GM21723 (cell line): Measurements from ENCODE around the gene PCDH9.

ENCODE experiments used
- ATAC-seq: cut with Tn5 transposase; IDR thresholded peaks from one replicate; pipeline ENCODE4 v1.9.1; 2021; ENCODE audit warnings: mild to moderate bottlenecking, moderate library complexity; ENCODE audit not compliant: unreplicated experiment

The PCDH9 gene

DNA sequence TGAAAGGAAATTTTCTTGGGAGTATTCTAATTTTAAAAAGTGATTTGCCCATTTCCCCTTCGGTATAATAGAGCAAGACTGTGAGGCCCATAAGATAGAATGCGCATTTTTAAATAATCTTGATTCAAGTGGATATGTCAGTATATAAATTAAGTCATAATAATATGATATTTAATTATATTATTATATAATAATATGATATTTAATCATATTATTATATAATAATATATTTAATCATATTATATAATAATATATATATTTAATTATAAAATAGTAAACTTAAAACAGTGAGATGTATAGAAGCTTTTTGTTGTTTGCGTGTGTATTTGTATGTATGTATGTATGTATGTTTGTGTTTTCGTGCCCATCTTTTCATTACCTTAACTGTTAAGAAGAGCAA, 682.5 kb downstream of the PCDH9 start:
- no peak for ATAC-seq

DNA sequence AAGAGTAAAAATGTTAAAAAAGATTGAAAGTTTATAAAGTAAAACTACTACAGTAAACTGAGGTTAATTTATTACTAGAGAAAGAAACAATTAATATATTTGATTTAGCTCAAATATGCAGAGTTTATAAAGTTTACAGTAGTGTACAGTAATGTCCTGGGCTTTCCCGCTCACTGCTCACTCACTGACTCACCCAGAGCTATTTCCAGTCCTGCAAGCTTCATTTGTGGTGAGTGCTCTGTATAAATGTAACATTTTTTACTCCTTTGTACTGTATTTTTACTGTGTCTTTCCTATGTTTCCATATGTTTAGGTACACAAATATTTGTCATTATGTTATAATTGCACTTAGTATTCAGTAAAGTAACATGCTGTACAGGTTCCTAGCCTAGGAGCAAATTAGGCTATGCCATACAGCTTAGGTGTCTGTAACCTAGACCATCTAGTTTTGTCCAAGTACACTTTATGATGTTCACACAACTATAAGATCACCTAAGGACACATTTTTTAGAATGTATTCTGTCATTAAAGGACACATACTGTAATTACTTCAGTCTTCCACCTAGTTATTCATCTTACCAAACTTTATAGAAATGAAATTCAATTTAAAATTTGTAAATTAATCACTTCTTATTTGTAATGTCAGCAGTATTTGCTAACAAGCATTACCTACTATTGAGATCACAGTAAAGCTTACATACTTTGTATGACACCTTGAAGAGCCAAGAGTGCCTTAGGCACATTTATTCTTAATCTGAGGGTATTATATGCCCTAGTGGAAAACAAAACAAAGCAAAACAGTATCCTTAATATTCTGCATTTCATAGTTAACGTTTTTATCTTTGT, 683.4 kb downstream of the PCDH9 start:
- ATAC-seq, result no peak

DNA sequence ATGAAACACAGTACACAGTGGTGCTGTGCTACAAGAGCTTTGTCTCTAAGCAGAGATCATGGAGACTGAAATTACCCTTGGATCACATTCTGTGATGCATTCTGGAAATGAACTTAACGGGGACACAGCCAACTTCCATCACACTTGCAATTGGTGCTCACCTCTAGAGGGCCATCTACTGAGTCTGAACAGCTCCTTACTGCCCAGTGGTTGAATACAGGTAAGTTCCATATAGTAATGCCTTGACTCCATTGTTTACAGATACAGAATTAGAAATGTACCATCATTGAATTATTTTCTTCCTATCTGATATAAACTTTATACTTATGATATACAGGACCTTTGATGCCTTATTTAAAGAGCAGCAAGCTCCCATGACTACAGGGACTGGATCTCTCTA, 686.4 kb downstream of the PCDH9 start:
- ATAC-seq, result no peak

GRCh38 chr13:66537417-66537816, 692.7 kb downstream of the PCDH9 start:
- ATAC-seq, result no peak

GRCh38 chr13:66536746-66537145, 693.4 kb downstream of the PCDH9 start:
- no peak for ATAC-seq

DNA sequence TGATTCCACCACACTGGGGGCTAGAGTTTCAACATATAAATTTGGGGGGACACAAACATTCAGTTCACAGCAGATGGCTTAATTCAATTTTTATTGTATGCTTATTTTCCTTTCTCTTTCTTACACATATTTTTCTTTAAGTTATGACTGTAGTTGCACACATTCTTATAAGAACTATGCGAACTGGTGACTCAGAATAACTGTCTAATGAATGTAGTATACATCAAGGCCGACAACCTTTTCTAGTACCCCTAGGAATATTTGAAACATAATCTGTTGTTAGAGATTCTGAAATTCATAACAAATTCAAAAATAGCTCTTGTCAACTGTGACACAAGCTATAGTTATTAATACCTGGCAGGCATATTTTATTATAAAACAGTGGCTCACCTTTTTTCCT, 695.6 kb downstream of the PCDH9 start:
- ATAC-seq, result no peak

DNA sequence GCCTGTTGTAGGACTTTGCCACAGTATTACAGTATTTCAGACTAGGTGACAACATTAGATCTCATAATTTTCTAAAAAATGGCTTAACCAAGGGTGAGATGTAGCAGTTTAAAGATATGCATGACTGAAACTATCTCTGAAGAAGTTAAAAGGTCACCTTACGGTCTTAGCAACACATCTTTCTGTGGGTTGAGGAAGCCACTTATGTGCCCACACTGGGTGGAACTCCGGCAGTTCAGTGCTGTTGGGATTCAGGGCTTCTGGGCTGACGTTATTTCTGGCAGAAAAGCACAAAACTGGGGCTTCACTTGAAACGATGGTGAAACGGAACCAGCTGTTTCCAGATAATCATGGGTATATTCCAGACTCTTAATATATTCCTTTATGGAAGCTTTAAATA, 697.3 kb downstream of the PCDH9 start:
- no peak for ATAC-seq

- no peak for ATAC-seq
These were observed 698.0 kb downstream of the PCDH9 start for GRCh38 chr13:66532146-66532545.

DNA sequence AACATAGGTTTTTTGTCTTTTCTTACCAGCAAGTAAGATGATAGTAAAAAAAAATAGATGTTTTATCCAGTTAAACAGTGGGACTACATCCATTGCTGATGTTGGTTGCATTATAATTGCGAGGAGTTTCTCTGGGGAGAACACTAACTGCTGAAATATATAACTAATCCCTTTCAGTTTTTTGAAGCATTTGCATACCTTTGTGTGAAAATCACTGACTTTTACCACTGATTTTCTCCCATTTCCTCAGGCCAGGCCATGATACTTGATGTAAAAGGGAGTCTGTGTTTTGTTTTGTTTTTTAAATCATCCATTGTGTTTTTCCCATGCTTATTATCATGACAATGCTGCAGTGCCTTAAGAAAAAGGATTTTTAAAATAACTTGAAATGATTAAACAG, 699.5 kb downstream of the PCDH9 start:
- no peak for ATAC-seq

- no peak for ATAC-seq
These were observed 700.0 kb downstream of the PCDH9 start for GRCh38 chr13:66530158-66530557.

- no peak for ATAC-seq
These were observed 701.1 kb downstream of the PCDH9 start for GRCh38 chr13:66528944-66529576.

GRCh38 chr13:66528180-66528579, 702.0 kb downstream of the PCDH9 start:
- ATAC-seq, result no peak

DNA sequence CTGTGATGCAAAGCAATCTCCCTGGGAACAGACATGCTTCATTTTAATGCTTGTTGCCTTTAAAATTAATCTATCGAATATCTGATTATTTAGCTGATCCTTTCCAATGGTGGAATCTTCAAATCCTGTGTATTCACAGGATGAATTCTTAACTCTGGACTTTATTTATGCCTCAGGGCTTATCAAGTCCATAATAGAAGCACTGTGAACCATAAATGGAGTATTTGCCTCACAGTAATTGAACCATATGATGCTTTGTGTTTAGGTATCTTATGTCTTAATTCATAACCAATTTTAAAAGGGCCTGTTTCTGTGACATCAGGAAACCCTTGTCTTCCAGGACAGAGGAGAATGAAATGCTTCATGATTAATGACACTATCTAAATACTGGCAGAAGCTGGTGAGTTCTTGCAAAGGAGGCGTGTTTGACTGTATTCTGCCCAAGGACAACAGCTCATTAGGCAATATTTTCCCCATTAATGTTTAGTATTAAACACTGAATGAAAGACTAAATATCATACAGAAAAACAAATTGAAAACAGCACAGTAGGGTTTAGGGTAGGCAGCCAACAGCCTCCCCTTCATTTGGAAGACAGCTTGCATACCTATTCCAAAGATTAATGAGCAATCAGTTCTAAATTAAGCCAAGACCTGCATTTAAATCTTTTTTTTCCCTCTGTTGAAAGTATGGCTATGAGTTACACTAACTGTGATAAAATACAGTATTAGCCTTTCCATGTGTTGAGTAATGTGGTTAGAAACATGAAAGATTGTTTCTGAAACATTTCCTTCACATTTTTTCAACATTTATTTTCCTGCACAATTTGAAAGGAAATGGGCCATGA, 709.4 kb downstream of the PCDH9 start:
- ATAC-seq, result no peak

DNA sequence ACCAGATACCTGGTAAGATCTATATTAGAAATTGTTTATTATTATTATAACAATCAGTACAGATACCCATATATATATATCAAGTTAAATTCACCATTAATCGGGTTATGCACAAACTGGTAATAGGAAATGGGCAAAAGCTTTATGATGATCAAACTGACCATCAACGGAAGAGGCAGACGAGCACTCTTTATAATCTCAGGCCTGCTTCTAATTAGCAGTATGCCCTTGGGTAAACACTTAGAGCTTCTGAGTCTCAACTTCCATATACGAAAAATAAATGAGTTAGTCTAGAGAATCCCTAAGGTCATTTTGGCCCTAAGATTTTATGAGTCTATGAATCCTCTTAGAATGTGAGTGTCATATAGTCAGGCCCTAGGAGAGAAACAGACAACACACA, 710.9 kb downstream of the PCDH9 start:
- no peak for ATAC-seq

DNA sequence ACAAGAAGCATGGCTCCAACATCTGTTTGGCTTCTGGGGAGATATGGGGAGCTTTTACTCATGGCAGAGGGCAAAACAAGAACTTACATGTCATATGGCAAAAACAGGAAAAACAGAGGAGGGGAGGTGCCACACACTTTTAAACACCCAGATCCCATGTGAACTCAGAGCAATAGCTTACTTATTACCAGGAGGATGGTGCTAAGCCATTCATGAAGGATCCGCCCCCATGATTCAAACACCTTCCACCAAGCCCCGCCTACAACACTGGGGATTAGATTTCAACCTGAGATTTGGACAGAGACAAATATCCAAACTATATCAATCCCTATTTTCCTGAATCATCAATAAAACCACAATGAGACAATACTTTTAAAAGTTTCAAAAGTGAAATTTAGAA, 712.1 kb downstream of the PCDH9 start:
- ATAC-seq, result no peak

GRCh38 chr13:66513728-66514127, 716.4 kb downstream of the PCDH9 start:
- ATAC-seq, result no peak

DNA sequence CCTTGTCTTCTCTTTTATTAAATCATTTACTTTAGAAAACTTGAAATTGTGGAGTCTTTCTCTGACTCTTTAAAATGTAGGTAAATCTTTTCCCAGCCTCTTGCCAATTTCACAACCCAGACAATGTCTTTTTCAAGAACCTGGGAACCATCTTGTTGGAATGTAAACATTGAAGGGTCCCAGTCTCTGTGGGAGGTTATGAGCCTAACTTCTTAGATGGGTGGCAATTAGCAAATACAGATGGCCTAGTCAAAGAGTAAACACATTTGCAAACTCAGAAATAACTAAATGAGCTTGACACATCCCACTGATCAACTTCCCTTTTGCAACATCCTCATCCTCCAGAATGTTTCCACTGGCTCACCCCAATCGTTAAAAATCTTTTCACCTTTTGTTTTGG, 721.0 kb downstream of the PCDH9 start:
- ATAC-seq, result no peak

- no peak for ATAC-seq
These were observed 721.8 kb downstream of the PCDH9 start for GRCh38 chr13:66508153-66508909.

DNA sequence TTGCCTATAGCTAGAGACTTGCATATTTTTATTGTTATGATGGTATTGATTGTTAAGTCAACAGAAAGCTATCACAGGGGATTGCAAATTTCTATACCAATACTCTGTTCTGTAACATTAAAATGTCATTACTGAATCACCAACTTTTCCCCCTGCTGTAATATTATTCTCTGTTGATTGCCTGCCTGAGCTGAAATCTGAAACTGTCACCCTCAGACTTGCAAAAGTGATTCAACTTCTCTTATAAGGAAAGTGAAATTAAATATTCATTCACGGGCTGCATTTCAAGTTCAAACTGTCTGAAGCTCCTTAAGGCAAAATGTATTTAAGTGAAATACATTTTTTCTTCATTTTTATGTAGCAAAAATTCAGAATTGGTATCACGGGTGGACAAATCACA, 723.2 kb downstream of the PCDH9 start:
- no peak for ATAC-seq

- ATAC-seq, result no peak
These were observed 723.9 kb downstream of the PCDH9 start for GRCh38 chr13:66506051-66506777.
